ENCODE data around the gene SLC38A3. TPM values are rescaled to one million over a fixed set of nuclear protein-coding genes. Genes with fewer than 3 reads are reported as not detected.

Gene SLC38A3
- total RNA-seq, 4 donors from 2014 or later: 0.56 to 1.5 (median 0.84) TPM; not detected in 1

GRCh38 chr3:50194903-50195500 lies 10.1 kb upstream of the SLC38A3 start:
- ATAC-seq (ENCODE audit: low FRiP score): no peak
- no peak for DNase-seq (ENCODE audit: low spot score)

GRCh38 chr3:50195501-50196252 lies 9.4 kb upstream of the SLC38A3 start:
- TF ChIP-seq CTCF (IDR thresholded peaks at IDR 0.05): no peak
- ATAC-seq (ENCODE audit: low FRiP score): no peak
- DNase-seq (ENCODE audit: low spot score): no peak

More at GRCh38 chr3:50194903-50195500, 10.1 kb upstream of the SLC38A3 start:
- TF ChIP-seq CTCF (IDR thresholded peaks at IDR 0.05): no peak

GRCh38 chr3:50196253-50196801 lies 8.7 kb upstream of the SLC38A3 start:
- TF ChIP-seq CTCF (IDR thresholded peaks at IDR 0.05): no peak
- ATAC-seq (ENCODE audit: low FRiP score) (no peak), DNase-seq (ENCODE audit: low spot score) (no peak)

- DNase-seq (ENCODE audit: low spot score): no peak
- TF ChIP-seq CTCF (IDR thresholded peaks at IDR 0.05): no peak
- ATAC-seq (ENCODE audit: low FRiP score): no peak
Measured at GRCh38 chr3:50201573-50202315, 3.3 kb upstream of the SLC38A3 start.

- ATAC-seq (ENCODE audit: low FRiP score) (no peak), DNase-seq (ENCODE audit: low spot score) (no peak)
- TF ChIP-seq CTCF (IDR thresholded peaks at IDR 0.05): no peak
Measured at GRCh38 chr3:50202353-50203112, 2.5 kb upstream of the SLC38A3 start.

- no peak for ATAC-seq (ENCODE audit: low FRiP score)
- no peak for TF ChIP-seq CTCF (IDR thresholded peaks at IDR 0.05)
- no peak for DNase-seq (ENCODE audit: low spot score)
Measured at GRCh38 chr3:50203113-50203808, 1.8 kb upstream of the SLC38A3 start.
